GM12872 (cell line): ENCODE data around the gene GLP2R.

Experiments
- CTCF ChIP-seq: IDR thresholded peaks from 3 replicates; pipeline ENCODE4 v1.5.1; 2011; ENCODE audit warnings: low read depth, mild to moderate bottlenecking, low read length, moderate library complexity; ENCODE audit not compliant: insufficient read depth

The GLP2R gene

DNA sequence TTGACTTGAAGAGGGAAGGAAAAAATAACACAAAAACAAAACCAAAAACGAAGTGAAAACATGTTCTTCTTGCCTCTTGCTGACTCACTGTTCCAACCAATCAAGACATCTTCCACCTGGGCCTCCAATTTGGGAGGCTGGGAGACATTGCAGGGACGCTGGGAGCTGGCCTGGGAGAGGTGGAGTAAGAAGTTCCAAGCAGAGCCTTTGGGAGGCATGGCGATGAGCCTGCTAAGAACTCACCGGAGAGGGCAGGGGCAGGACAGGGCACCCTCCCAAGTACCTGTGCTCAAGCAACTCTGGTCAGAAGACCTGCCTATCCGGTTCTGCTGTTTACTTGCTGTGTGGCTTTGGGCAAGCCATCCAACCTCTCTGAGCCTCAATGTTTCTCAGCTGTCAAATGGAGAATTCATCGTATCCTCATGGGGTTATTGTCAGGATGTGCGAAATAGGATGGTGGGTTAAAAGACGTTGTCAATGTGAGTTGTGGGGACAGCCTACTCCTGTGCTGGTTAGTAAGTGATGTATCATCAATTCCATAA lies 856 bp upstream of the GLP2R start:
- TF ChIP-seq CTCF: no peak

- TF ChIP-seq CTCF: no peak
Observed at GRCh38 chr17:9828296-9829295, 2.9 kb downstream of the GLP2R start.

GRCh38 chr17:9829343-9829742 lies 3.6 kb downstream of the GLP2R start:
- no peak for TF ChIP-seq CTCF

- no peak for TF ChIP-seq CTCF
Observed at GRCh38 chr17:9830711-9831110, 5.0 kb downstream of the GLP2R start.

DNA sequence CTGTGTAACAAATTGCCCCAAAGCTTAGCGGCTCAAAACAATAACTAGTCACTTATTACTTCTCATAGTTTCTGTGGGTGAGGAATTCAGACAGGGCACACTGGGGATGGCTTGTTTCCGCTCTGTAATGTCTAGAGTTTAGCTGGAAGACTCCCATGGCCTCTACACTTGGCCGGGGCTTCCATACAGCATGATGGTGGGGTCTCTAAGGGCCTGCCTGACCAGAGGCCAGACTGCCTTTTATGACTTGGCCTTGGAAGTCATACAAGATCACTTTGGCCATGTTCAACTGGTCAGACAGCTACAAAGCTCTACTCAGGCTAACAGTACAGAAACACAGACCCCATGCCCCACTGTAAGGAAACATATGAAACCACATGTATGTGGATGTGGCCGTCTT lies 8.2 kb downstream of the GLP2R start:
- TF ChIP-seq CTCF: no peak

- TF ChIP-seq CTCF: no peak
Observed at GRCh38 chr17:9837551-9838471, 12.1 kb downstream of the GLP2R start.

DNA sequence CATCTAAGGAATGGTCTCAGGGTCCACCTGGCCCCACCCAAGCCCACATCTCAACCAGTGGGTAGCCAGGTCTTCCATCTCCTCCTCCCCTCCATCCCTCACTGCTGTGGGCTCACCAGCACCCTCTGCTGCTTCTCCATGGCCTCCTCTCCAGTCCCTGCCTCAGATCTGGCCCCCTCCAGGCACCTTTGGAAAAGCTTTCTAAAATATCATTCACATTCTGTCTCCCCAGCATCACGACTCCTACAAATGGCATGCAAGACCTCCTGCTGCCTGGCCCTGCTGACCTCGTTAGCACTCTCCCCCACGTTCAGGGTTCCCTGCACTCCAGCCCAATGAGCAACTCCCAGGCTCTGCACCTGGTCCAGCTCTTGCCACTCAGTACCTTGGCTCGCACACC lies 13.7 kb downstream of the GLP2R start:
- TF ChIP-seq CTCF: 0 out of 3 replicates have a peak, but pooled peaks have one; percentile 10
